GM21717 (cell line): ENCODE measurements around the gene TLK2.
"Not testable (repeated sequence)": the region's sequence is repeated elsewhere in the genome, so short reads cannot be mapped to it uniquely, and the experiment has no call there.

Experiments used
- ATAC-seq: cut with Tn5 transposase; IDR thresholded peaks from one replicate; pipeline ENCODE4 v1.9.1; 2021; ENCODE audit warnings: mild to moderate bottlenecking, moderate library complexity; ENCODE audit not compliant: unreplicated experiment

The TLK2 gene

GRCh38 chr17:62478424-62478879 is at the start of gene TLK2:
TLK2 (plus strand) TSS chr17:62478825; CDS start chr17:62481126, 2,301 bp downstream.
- ATAC-seq: peak; percentile 75

DNA sequence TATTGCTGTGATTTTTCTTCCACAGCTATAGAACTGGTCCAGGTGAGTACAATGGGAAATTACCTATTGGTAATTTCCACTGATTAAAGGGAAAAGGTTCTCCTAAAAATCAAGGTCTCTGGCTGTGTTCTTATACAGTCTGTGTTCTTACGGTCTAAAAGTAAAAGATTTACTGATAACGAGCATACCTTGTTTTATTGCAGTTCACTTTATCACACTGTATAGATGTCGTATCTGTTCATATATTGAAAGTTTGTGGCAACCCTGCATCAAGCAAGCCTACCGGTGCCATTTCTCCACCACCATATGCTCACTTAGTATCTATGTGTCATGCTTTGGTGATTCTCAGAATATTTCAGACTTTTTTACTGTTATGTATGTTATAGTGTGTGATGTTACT is 43.4 kb upstream of the TLK2 start:
- not testable (repeated sequence) for ATAC-seq

GRCh38 chr17:62441181-62441580 is 37.4 kb upstream of the TLK2 start:
- ATAC-seq: not testable (repeated sequence)

GRCh38 chr17:62444063-62444462 is 34.6 kb upstream of the TLK2 start:
- no peak for ATAC-seq

DNA sequence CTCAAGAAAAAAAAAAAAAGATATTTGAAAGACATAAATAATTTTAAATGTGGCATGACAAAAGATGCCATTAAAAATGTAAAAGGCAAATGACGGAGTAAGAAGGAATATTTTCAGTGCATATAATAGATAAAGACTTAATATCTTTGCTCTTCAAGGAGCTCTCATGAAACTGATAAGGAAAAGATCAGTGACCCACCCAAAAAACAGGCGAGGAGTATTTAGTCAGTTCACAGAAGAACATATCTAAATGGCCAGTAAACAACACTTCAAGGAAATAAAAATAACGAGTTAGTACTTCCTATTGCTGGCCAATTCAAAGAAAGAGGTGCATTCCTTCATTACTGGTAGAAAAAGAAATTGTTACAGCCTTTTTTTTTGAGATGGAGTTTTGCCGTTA is 32.8 kb upstream of the TLK2 start:
- not testable (repeated sequence) for ATAC-seq

GRCh38 chr17:62452195-62452594 is 26.4 kb upstream of the TLK2 start:
- not testable (repeated sequence) for ATAC-seq

DNA sequence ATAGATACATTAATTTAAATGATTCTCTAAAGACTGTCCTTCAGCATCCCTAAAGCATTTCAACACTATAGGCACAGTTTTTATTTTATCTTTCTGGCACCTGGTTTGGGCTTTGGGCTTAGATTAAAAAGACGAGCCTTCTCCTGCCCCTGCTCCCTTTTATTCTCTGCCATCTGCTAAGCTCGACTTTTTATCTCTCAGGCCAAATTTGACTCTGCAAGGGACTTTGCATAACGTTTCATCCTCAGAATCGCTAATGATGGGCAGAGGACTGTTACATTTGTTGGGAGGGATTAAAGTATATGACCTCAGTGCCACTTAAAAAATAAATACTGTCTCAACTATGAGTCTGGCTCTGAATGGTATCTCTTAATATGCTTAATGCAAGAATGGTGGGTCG is 25.6 kb upstream of the TLK2 start:
- not testable (repeated sequence) for ATAC-seq

DNA sequence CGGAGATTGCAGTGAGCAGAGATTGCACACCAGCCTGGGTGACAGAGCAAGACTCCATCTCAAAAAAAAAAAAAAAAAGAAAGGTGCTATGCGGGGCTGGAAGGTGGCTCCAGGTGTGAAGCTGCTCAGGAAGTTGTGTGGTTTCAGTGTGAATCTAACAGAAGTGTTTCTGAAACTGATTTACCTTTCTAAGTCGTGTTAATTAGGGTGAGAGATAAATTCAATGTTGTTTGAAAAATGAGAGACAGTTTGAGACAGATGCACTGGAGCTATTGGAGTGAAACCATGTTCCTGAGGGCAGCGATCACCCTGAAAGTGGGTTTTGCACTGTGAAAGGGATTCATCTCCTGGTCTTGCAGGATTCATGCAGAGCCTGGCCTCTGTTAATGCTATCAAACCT is 25.0 kb upstream of the TLK2 start:
- ATAC-seq: peak; percentile 29

GRCh38 chr17:62454111-62454510 is 24.5 kb upstream of the TLK2 start:
- peak; percentile 38 for ATAC-seq

- no peak for ATAC-seq
These were observed 22.6 kb upstream of the TLK2 start for GRCh38 chr17:62456016-62456415.

DNA sequence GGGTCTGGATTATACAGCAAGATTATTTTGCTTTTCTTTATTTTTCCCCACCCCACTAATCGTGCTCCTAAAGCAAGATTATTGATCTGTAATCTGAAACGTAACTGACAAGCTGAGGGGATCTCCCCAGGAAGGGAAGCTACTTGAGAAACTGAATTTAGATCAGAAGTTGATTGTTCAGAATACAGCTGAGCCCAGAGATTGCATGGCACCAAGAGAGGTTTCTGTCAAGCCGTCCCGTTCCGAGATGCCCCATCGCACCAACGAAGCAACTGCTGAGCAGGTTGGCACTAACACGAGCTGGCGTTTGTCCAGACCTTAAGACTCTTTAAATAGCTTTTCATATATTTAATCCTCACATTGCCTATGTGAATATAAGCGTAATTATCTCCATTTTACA is 20.1 kb upstream of the TLK2 start:
- ATAC-seq: peak; percentile 32

DNA sequence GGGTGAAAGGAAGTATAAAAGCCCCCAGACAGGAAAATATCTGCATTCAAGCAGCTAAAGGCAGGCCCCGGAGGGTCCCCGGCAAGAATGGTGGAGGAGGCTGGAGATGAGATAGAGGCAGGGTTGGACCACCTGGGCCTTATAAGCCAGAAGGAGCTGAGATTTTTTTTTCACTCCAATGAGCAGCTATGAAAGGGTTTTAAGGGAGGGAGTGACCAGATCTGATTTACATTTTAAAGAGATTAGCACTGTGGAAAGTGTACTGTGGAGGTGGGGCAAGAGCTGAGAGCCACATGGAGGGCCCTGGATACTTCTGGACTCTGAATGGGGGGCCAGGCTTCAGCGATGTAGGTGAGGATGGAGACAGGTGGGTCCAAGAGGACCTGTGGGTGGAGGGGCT is 14.2 kb upstream of the TLK2 start:
- ATAC-seq: not testable (repeated sequence)

DNA sequence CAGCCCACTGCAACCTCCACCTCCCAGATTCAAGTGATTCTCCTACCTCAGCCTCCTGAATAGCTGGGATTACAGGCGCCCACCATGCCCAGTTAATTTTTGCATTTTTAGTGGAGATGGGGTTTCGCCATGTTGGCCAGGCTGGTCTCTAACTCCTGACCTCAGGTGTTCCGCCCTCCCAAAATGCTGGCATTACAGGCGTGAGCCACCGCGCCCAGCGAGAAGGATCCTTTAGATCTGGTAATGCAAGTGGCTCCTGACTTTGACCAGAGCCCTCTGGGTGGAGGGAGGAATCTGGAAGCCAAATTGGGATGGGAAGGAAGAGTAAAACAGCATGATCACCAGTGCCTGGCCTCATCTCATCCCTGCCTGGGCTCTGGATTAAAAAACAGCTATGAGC is 13.4 kb upstream of the TLK2 start:
- not testable (repeated sequence) for ATAC-seq

DNA sequence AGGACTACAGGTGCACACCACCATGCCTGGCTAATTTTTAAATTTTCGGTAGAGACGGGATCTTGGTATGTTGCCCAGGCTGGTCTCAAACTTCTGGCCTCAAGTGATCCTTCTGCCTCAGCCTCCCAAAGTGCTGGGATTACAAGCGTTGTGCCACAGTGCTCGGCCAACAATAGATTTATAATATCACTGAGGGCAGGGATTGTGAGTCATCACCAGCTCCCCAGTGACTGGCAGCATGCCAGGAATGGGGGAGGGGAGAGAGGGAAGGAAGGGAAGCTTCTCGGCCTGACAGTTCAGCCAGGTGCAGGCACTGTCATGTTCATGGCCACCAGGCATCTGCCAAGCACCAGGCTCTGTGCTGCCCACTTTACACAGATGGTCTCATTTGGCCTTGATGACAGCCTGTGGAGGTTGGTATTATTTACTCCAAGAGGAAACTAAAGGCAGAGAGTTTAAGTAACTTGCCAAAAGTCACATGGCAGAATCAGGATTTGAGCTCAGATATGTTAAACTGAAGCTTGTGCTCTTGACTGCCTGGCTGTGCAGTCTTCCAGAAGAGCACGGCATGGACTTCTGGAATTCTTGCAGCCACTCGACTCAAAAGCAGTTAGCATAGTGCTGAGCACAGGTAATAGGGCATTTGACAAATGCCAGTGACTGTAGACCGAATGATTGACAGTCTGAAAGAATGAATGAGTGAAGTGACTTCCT is 7.8 kb upstream of the TLK2 start:
- ATAC-seq: not testable (repeated sequence)

DNA sequence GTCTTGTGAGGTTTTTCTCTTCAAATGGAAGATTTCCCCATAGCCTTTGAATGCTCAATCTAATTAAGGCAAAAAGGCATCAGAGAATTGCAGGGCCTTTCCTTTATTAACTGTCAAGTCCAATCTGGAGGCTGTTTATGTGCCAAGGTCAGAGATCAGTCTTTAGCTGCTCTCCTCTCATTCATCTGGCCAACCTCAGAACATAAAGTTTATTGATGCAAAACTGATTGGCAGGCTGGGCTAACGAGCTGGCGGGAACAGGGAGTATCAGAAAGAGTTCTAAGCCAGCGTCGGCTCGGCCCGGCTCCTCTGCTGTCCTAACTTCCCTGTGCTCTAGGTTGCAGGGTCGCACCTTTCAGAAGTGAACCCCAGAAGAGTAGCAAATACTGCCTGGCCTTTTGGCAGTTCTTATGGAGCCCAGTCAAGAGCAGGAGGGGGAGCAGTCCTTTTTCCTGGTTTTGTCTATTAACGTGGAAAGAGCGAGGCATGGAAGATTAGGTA is 7.2 kb upstream of the TLK2 start:
- ATAC-seq: not testable (repeated sequence)

DNA sequence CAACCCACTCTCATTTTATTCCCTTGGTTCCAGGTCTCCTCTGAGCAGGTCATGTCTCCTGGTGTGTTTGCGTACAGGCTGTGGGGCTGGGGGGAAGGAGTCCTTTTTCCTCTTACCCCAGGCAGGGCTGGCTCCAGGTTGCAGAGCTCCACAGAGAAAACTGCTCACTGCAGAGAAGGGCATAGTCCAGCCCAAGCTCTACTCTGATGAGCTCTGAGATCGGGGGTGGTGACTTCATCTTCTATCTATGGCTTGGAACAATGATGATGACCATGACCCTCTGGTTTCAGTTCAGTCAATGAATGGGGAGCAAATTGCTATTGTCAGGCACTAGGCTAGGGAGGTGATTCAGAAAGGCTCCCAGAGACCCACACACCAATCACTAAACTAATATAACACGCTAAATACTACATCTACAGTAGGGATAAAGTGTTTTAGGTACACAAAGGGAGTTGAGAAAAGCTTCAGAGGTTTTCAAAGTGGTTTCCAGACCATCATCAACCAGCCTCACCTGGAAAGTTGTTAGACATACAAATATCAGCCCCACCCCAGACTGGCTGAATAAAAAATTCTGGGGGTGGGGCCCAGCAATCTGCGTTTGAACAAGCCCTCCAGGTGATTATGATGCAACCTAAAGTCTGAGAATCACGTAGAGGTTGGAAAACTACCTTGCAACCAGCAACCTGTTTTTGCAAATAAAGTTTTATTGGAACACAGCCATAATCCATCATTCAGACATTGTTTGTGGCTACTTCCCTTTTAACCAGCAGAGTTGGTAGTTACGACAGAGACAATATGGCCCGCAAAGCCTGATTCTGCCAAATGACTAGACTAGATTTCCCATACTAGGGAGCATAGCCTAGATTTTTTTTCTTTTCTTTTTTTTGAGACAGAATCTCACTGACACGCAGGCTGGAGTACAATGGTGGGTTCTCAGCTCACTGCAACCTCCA is 5.3 kb upstream of the TLK2 start:
- ATAC-seq: not testable (repeated sequence)

GRCh38 chr17:62477111-62477510 is 1.5 kb upstream of the TLK2 start:
- ATAC-seq: not testable (repeated sequence)

DNA sequence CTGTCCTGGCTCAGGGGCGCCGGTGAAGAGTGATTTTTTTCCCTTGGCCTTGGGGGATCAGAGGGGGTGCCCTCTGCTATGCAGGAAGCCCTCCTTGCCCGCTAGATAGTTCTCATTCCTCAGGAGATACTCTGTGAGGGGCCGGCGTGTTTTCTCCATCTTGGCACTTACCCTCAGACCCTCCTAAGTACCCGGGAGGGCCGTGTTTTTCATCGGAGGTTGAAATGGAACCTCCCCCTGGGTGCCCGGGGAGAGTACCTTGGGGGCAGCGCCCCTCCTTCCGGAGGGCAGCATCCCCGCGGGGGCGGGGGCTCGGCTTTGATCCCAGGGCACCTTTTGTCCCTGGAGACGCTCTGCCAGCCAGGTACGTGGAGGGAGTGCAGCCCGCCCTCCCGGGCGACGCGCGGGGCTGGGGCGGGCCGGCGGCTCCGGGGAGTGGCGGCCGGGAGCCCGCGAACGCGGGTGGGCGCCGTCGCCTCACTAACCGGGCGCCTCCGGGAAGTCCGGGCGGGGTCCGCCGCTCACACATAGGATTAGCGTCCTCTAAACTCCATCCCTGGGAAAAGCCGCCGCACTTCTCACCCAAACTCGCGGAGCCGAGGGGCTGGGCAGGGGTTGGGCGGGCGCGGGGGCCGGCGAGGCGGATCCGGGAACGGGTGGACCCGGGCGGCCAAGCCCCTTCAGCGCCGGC is 762 bp upstream of the TLK2 start:
- ATAC-seq: peak; percentile 25

- peak; percentile 29 for ATAC-seq
These were observed 434 bp downstream of the TLK2 start for GRCh38 chr17:62478880-62479638.

- peak; percentile 3 for ATAC-seq
These were observed 1.1 kb downstream of the TLK2 start for GRCh38 chr17:62479639-62480258.
